ENCODE results near the gene SP100.

Gene SP100

DNA sequence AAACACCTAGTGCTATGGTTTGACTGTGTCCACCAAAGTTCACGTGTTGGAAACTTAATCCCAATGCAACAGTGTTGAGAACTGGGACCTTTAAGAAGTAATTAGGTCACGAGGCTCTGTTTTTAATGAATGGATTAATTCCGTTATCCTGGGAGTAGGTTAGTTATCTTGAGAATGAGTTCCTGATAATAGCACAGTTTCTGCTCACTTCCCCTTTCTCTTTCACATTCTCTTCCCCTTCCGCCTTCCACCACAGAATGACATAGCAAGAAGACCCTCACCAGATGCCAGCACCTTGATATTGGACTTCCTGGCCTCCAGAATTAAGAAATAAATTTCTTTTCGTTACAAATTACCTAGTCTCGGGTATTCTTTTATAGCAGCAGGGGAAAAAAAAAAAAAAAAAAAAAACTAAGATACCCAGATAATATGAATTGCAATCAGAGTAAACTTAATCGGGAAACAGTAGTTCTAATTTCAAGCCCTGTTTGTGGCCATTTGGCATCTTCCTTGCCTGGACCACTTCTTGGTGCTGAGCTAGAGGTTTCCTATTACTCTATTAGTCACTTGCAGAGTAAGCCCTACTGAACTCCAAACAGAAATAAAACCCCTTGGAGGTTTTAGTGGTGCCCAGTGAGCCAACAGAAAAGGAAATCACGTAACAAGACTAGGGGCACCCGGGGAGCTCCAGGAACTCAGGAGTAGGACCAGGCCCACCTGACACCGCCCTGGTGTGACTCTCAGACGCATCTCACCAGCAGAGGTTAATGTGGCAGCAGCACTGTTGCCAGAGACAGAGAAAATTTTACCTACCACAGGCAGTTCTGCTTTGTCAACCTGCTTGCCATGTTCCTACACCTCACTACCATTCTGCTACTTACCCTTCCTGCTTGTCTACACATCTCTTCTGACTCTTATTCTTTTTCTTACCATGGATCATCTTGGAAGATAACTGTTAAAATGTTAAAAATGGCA lies 149.1 kb downstream of the SP100 start:
- H3K36me3 ChIP-seq (ENCODE audit: control insufficient read depth in 1 of 2, insufficient read depth in 2 of 2, low read length in 2 of 2) = no peaks in the 10 kb centered on the region
- H3K9me3 ChIP-seq (ENCODE audit: control insufficient read depth in 1 of 2, low read length in 2 of 2) = no peaks in the 10 kb centered on the region
- H3K27me3 ChIP-seq (ENCODE audit: low read depth, low read length) = no peaks in the 10 kb centered on the region
- H3K4me1 ChIP-seq (ENCODE audit: control insufficient read depth in 1 of 2, insufficient read depth in 2 of 2, low read length in 2 of 2) = no peaks in the 10 kb centered on the region
- H3K4me3 ChIP-seq (ENCODE audit: low read depth in 1 of 2, low read length in 2 of 2) = no peak overlapping the region
- no peak overlapping the region for H3K27ac ChIP-seq (ENCODE audit: low read length)

DNA sequence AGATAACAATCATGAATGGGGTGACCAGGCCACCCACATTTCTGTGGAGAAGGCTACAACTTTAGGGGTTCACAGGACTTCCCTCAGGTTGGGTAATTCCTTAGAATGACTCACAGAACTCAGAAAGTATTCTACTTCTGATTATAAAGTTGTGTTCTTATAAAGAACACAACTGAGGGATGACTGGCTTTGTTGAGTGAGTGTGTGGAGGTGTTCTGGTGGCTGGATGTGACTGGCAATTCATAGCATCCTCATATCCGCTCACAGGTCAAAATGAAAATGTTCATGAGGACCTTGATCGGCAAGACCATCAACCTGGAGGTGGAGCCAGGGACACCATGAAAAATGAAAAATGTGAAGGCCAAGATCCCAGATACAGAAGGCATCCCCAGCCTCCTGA lies 153.3 kb downstream of the SP100 start:
- Histone ChIP-seq H3K4me1 (ENCODE audit: control insufficient read depth in 1 of 2, insufficient read depth in 2 of 2, low read length in 2 of 2) (no peaks in the 10 kb centered on the region), H3K27me3 (ENCODE audit: low read depth, low read length) (no peaks in the 10 kb centered on the region), H3K9me3 (ENCODE audit: control insufficient read depth in 1 of 2, low read length in 2 of 2) (peaks cover 0 to 10% of the 10 kb centered on the region in 2 donors), H3K4me3 (ENCODE audit: low read depth in 1 of 2, low read length in 2 of 2) (no peak overlapping the region), H3K36me3 (ENCODE audit: control insufficient read depth in 1 of 2, insufficient read depth in 2 of 2, low read length in 2 of 2) (no peaks in the 10 kb centered on the region), H3K27ac (ENCODE audit: low read length) (no peak overlapping the region)

DNA sequence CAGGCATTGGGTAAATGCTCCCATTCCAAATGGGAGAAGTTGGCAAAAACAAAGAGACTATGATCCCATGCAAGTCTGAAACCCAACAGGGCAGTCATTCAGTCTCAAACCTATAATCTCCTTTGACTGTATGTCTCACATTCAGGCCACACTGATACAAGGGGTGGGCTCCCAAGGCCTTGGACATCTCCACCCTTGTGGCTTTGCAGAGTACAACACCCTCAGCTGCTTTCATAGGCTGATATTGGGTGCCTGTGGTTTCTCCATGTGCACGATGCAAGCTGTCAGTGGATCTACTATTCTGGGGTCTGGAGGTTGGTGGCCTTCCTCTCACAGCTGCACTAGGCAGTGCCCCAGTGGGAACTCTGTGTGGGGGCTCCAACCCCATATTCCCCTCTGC lies 155.0 kb downstream of the SP100 start:
- H3K9me3 ChIP-seq (ENCODE audit: control insufficient read depth in 1 of 2, low read length in 2 of 2) = peaks cover 0 to 11% of the 10 kb centered on the region in 2 donors
- H3K27ac ChIP-seq (ENCODE audit: low read length) = no peak overlapping the region
- no peaks in the 10 kb centered on the region for H3K36me3 ChIP-seq (ENCODE audit: control insufficient read depth in 1 of 2, insufficient read depth in 2 of 2, low read length in 2 of 2)
- H3K4me3 ChIP-seq (ENCODE audit: low read depth in 1 of 2, low read length in 2 of 2) = no peak overlapping the region
- no peaks in the 10 kb centered on the region for H3K27me3 ChIP-seq (ENCODE audit: low read depth, low read length)
- no peaks in the 10 kb centered on the region for H3K4me1 ChIP-seq (ENCODE audit: control insufficient read depth in 1 of 2, insufficient read depth in 2 of 2, low read length in 2 of 2)

DNA sequence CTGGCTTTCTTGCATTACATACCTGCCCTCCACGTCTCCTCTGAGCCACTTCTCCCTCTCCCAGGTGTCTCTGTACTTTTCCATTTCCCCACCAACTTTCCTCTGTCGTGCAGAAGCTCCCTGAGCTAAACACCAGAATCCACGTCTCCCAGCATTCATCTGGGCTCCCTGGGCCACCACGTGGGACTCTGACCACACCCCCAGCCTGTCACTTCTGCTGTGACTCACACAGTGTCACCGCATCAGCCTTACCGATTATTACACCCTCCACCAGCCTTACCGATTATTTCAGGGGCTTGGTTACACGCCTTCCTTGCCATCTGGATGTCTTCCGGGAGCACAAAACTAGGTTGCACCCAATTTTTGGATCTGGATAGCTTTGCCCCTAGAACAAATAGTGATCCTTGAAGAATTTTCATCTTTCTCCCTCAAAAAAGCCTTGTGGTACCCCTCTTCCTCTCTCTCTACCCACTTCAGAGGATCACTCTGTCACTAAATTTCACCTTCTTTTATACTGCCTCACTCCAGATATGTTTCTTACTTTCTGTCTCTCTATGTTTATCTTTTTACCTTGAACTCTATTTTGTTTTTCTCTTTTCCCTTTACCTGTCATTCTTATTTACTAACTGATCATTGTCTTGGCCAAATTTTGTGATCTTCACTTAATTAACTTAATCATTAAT lies 159.8 kb downstream of the SP100 start:
- H3K36me3 ChIP-seq (ENCODE audit: control insufficient read depth in 1 of 2, insufficient read depth in 2 of 2, low read length in 2 of 2) = no peaks in the 10 kb centered on the region
- no peaks in the 10 kb centered on the region for H3K4me1 ChIP-seq (ENCODE audit: control insufficient read depth in 1 of 2, insufficient read depth in 2 of 2, low read length in 2 of 2)
- H3K27me3 ChIP-seq (ENCODE audit: low read depth, low read length) = no peaks in the 10 kb centered on the region
- H3K9me3 ChIP-seq (ENCODE audit: control insufficient read depth in 1 of 2, low read length in 2 of 2) = peaks cover 0 to 11% of the 10 kb centered on the region in 2 donors
- H3K27ac ChIP-seq (ENCODE audit: low read length) = no peak overlapping the region
- H3K4me3 ChIP-seq (ENCODE audit: low read depth in 1 of 2, low read length in 2 of 2) = no peak overlapping the region

GRCh38 chr2:230577114-230577513 lies 161.1 kb downstream of the SP100 start:
- Histone ChIP-seq H3K9me3 (ENCODE audit: control insufficient read depth in 1 of 2, low read length in 2 of 2) (peaks cover 0 to 11% of the 10 kb centered on the region in 2 donors), H3K27me3 (ENCODE audit: low read depth, low read length) (no peaks in the 10 kb centered on the region), H3K4me3 (ENCODE audit: low read depth in 1 of 2, low read length in 2 of 2) (no peak overlapping the region), H3K4me1 (ENCODE audit: control insufficient read depth in 1 of 2, insufficient read depth in 2 of 2, low read length in 2 of 2) (no peaks in the 10 kb centered on the region), H3K27ac (ENCODE audit: low read length) (no peak overlapping the region), H3K36me3 (ENCODE audit: control insufficient read depth in 1 of 2, insufficient read depth in 2 of 2, low read length in 2 of 2) (no peaks in the 10 kb centered on the region)

DNA sequence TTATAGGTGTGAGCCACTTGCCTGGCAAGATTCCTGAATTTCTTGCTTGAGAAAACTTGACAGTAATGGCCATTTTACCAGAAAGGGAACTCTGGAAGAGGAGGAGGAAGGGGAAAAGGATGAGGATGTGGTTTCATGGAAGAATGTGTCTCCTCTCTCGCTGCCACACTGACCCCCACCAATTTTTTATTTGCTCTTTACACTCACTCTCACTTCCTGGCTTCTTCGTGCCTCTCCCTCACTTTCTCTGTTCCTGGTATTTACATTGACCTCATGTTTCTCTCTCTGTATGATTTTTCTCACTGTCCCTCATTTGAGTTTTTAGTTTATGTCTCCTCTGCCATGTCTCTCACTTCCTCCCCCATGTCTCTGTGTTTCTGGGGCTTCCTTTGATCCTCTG lies 162.1 kb downstream of the SP100 start:
- no peak overlapping the region for H3K27ac ChIP-seq (ENCODE audit: low read length)
- no peak overlapping the region for H3K4me3 ChIP-seq (ENCODE audit: low read depth in 1 of 2, low read length in 2 of 2)
- H3K36me3 ChIP-seq (ENCODE audit: control insufficient read depth in 1 of 2, insufficient read depth in 2 of 2, low read length in 2 of 2) = no peaks in the 10 kb centered on the region
- no peaks in the 10 kb centered on the region for H3K4me1 ChIP-seq (ENCODE audit: control insufficient read depth in 1 of 2, insufficient read depth in 2 of 2, low read length in 2 of 2)
- H3K27me3 ChIP-seq (ENCODE audit: low read depth, low read length) = no peaks in the 10 kb centered on the region
- peaks cover 0 to 11% of the 10 kb centered on the region in 2 donors for H3K9me3 ChIP-seq (ENCODE audit: control insufficient read depth in 1 of 2, low read length in 2 of 2)

DNA sequence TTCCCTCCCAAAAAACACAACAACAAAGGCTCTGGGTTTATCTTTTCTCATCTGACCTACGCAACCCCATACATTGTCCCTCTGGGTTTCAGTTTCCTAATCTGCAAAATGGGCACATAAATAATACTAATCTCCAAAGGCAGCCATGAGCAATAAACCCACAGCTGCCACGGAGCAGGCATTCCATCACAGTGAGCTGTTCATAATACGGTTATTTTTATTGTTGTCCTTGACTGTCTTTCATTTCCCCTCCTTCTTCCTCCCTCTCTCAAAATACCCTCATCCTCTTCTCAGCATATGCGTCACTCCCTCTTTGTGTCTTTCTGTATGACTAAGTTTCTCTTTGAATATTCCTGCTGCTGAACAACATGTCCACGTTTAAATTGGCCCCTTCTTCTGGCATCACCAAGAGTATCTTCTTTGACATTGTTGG lies 166.9 kb downstream of the SP100 start:
- Histone ChIP-seq H3K9me3 (ENCODE audit: control insufficient read depth in 1 of 2, low read length in 2 of 2) (no peaks in the 10 kb centered on the region), H3K4me3 (ENCODE audit: low read depth in 1 of 2, low read length in 2 of 2) (no peak overlapping the region), H3K27ac (ENCODE audit: low read length) (no peak overlapping the region), H3K36me3 (ENCODE audit: control insufficient read depth in 1 of 2, insufficient read depth in 2 of 2, low read length in 2 of 2) (no peaks in the 10 kb centered on the region), H3K27me3 (ENCODE audit: low read depth, low read length) (no peaks in the 10 kb centered on the region), H3K4me1 (ENCODE audit: control insufficient read depth in 1 of 2, insufficient read depth in 2 of 2, low read length in 2 of 2) (no peaks in the 10 kb centered on the region)

DNA sequence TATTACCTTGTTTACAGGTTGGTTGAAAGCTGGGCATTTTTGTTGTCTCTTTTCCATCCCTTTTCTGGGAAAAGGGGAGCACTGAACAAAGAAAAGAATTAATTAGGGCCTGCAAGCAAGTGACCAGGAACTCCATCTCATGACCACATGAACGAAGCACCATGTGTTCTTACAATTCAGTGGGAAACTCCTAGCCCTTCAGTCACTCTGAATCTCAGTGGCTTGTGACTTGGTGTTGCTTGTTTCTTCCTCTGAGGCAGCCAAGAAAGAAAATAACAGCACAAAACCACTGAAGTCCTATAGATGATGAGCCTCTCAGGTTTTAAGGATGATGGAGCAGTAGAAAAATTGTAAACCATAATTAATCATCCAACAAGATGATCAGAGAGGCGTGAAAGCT lies 167.6 kb downstream of the SP100 start:
- H3K27me3 ChIP-seq (ENCODE audit: low read depth, low read length) = no peaks in the 10 kb centered on the region
- H3K36me3 ChIP-seq (ENCODE audit: control insufficient read depth in 1 of 2, insufficient read depth in 2 of 2, low read length in 2 of 2) = no peaks in the 10 kb centered on the region
- H3K9me3 ChIP-seq (ENCODE audit: control insufficient read depth in 1 of 2, low read length in 2 of 2) = no peaks in the 10 kb centered on the region
- H3K27ac ChIP-seq (ENCODE audit: low read length) = no peak overlapping the region
- H3K4me1 ChIP-seq (ENCODE audit: control insufficient read depth in 1 of 2, insufficient read depth in 2 of 2, low read length in 2 of 2) = no peaks in the 10 kb centered on the region
- no peak overlapping the region for H3K4me3 ChIP-seq (ENCODE audit: low read depth in 1 of 2, low read length in 2 of 2)

DNA sequence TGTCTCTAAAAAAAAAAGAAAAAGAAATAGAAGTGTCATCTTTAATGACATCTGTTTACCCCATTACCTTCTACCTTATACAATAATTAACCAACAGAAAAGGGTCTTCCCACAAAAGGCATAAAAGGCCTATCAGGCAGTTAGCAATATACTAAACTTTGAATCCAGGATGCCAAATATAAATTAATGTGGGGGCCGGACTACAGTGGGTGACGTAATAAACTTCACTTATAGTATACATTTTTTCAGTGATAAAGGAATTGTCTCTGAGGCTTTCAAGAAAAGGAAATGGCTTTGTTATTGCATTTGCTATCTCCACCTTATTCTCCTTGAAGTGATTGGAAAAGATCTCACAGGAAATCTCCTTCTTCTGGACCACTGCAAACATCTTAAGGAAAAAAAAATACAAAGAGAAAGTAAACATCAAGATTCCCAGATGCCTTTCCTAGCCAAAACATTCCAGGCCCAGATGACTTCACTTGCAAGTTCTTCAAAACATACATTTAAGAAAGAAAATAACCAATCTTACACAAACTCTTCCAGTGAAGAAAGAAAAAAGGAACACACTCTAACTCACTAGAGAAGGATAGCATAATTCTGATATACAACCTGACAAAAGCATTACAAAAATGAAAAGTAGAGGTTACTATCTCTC lies 170.5 kb downstream of the SP100 start:
- Histone ChIP-seq H3K9me3 (ENCODE audit: control insufficient read depth in 1 of 2, low read length in 2 of 2) (no peaks in the 10 kb centered on the region), H3K27ac (ENCODE audit: low read length) (no peak overlapping the region), H3K4me3 (ENCODE audit: low read depth in 1 of 2, low read length in 2 of 2) (no peak overlapping the region), H3K27me3 (ENCODE audit: low read depth, low read length) (no peaks in the 10 kb centered on the region), H3K4me1 (ENCODE audit: control insufficient read depth in 1 of 2, insufficient read depth in 2 of 2, low read length in 2 of 2) (no peaks in the 10 kb centered on the region), H3K36me3 (ENCODE audit: control insufficient read depth in 1 of 2, insufficient read depth in 2 of 2, low read length in 2 of 2) (no peaks in the 10 kb centered on the region)

- Histone ChIP-seq H3K4me1 (ENCODE audit: control insufficient read depth in 1 of 2, insufficient read depth in 2 of 2, low read length in 2 of 2) (no peaks in the 10 kb centered on the region), H3K4me3 (ENCODE audit: low read depth in 1 of 2, low read length in 2 of 2) (no peak overlapping the region), H3K27me3 (ENCODE audit: low read depth, low read length) (no peaks in the 10 kb centered on the region), H3K9me3 (ENCODE audit: control insufficient read depth in 1 of 2, low read length in 2 of 2) (no peaks in the 10 kb centered on the region), H3K27ac (ENCODE audit: low read length) (no peak overlapping the region), H3K36me3 (ENCODE audit: control insufficient read depth in 1 of 2, insufficient read depth in 2 of 2, low read length in 2 of 2) (no peaks in the 10 kb centered on the region)
These were observed 173.0 kb downstream of the SP100 start for GRCh38 chr2:230589025-230589424.

DNA sequence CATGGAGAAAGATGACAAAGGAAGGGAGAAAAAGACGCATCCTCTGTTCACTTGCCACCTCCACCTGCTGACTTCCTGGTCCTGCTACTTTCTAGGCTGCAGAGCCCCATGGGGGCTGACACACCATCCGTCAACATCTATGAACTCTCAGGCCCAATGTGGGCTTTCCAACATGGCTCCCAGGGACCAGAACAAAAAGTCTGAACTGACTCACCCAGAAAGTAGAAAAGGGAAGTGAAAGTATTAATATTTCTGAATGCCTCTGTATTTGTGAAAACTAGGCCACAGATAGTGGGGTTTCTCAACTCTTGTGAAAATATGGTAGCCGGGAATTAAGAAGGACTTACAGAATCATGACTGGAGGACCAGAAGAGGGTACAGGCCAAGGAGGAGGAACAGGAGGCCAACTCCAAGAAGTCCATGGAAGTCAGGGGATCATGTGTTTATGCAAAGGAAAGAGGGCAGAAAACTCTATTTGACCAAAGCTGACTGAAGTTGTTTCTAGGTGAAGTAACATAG lies 173.6 kb downstream of the SP100 start:
- H3K27ac ChIP-seq (ENCODE audit: low read length) = no peak overlapping the region
- no peaks in the 10 kb centered on the region for H3K27me3 ChIP-seq (ENCODE audit: low read depth, low read length)
- no peaks in the 10 kb centered on the region for H3K4me1 ChIP-seq (ENCODE audit: control insufficient read depth in 1 of 2, insufficient read depth in 2 of 2, low read length in 2 of 2)
- no peak overlapping the region for H3K4me3 ChIP-seq (ENCODE audit: low read depth in 1 of 2, low read length in 2 of 2)
- H3K36me3 ChIP-seq (ENCODE audit: control insufficient read depth in 1 of 2, insufficient read depth in 2 of 2, low read length in 2 of 2) = no peaks in the 10 kb centered on the region
- H3K9me3 ChIP-seq (ENCODE audit: control insufficient read depth in 1 of 2, low read length in 2 of 2) = no peaks in the 10 kb centered on the region
